Stimulated activated effector memory CD8-positive, alpha-beta T cell treated with anti-CD3 and anti-CD28 coated beads, Interleukin-12 subunit alpha, Interleukin-12 subunit beta, amount 100 ng/mL, for 72 hours (primary cell): ENCODE results near the gene RIT2.

Experiments
- ATAC-seq: fragments of 150-1000 bp; cut with Tn5 transposase; 2 replicates; pipeline ENCODE4 v1.10.0; 2021
- DNase-seq, 2 donors: peaks; one replicate each; pipeline ENCODE4 v3.0.0; 2021 to 2022; ENCODE audit warnings: low spot score in 2 of 2
- H3K27ac Mint-ChIP-seq: one replicate; pipeline ENCODE4 v1.8.0; 2022; ENCODE audit warnings: mild to moderate bottlenecking, mixed read lengths
- H3K36me3 Mint-ChIP-seq: one replicate; pipeline ENCODE4 v1.8.0; 2022; ENCODE audit warnings: mild to moderate bottlenecking, mixed read lengths
- H3K4me1 Mint-ChIP-seq: one replicate; pipeline ENCODE4 v1.8.0; 2022; ENCODE audit warnings: mixed read lengths
- H3K4me3 Mint-ChIP-seq: one replicate; pipeline ENCODE4 v1.8.0; 2022; ENCODE audit warnings: mild to moderate bottlenecking, mixed read lengths
- H3K9me3 Mint-ChIP-seq: one replicate; pipeline ENCODE4 v1.8.0; 2022; ENCODE audit warnings: mixed read lengths

The RIT2 gene

GRCh38 chr18:43115076-43115921 is at the start of gene RIT2:
Gene RIT2, minus strand, starts transcription at chr18:43115685.
- no peak within 1 kb of the TSS for H3K27ac Mint-ChIP-seq
- no peak for DNase-seq
- no peaks in the 10 kb centered on the region for H3K36me3 Mint-ChIP-seq
- no peak within 1 kb of the TSS for H3K4me3 Mint-ChIP-seq
- no peaks in the 10 kb centered on the region for H3K4me1 Mint-ChIP-seq
- ATAC-seq: no peak
- peaks cover 3% of the 10 kb centered on the region for H3K9me3 Mint-ChIP-seq

GRCh38 chr18:43161528-43161927 is 46.0 kb upstream of the RIT2 start:
- DNase-seq (no peak), ATAC-seq (no peak)
- no peak overlapping the region for H3K4me3 Mint-ChIP-seq
- H3K27ac Mint-ChIP-seq: no peak overlapping the region
- H3K9me3 Mint-ChIP-seq: peaks cover 3% of the 10 kb centered on the region
- no peaks in the 10 kb centered on the region for H3K4me1 Mint-ChIP-seq
- H3K36me3 Mint-ChIP-seq: no peaks in the 10 kb centered on the region

DNA sequence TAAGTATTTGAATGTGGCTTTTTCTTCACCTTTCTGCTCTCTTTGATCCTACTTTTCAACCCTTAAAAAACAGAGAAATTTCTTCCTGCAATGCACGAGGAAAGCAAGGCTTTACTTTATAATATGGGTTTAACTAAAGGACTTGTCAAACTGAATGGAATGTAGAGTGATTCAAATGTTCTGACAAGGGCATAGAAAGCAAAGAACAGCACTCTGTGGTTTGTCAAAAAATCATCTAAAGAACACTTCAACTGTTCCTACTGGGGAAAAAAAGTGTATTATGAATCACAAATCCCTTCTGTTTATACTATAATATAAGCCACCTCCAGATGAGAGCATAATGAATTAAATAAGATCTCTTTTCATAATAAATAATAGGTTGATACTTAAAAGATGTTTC is 45.0 kb upstream of the RIT2 start:
- no peaks in the 10 kb centered on the region for H3K36me3 Mint-ChIP-seq
- DNase-seq: no peak
- no peak overlapping the region for H3K4me3 Mint-ChIP-seq
- ATAC-seq: no peak
- peaks cover 3% of the 10 kb centered on the region for H3K9me3 Mint-ChIP-seq
- H3K4me1 Mint-ChIP-seq: no peaks in the 10 kb centered on the region
- no peak overlapping the region for H3K27ac Mint-ChIP-seq

DNA sequence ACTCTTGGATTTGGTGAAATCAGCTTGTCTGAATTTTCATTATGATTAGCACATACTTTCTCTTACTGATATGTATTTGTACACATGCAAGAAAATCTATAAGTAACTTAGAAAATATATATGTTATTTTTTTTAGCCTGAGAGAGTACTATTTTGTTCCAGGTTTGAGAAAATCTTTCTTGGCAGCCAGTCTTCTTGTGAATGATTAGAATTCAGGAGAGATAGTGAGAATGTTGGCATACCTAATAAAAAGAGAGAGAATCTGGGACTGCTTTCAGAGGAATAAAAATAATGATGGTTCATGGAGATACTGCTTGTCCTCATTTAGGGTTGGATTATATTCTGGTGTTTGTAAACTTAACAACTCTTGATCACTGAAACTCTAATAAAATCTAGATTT is 44.4 kb upstream of the RIT2 start:
- ATAC-seq (no peak), DNase-seq (no peak)
- no peaks in the 10 kb centered on the region for H3K36me3 Mint-ChIP-seq
- H3K4me3 Mint-ChIP-seq: no peak overlapping the region
- H3K9me3 Mint-ChIP-seq: peaks cover 3% of the 10 kb centered on the region
- no peak overlapping the region for H3K27ac Mint-ChIP-seq
- no peaks in the 10 kb centered on the region for H3K4me1 Mint-ChIP-seq

- ATAC-seq: no peak
Observed at GRCh38 chr18:43159086-43159770, 43.7 kb upstream of the RIT2 start.

GRCh38 chr18:43158381-43158780 is 42.9 kb upstream of the RIT2 start:
- no peak for ATAC-seq
- H3K9me3 Mint-ChIP-seq: peaks cover 9% of the 10 kb centered on the region

More at GRCh38 chr18:43159086-43159770, 43.7 kb upstream of the RIT2 start:
- no peak overlapping the region for H3K27ac Mint-ChIP-seq
- H3K4me1 Mint-ChIP-seq: no peaks in the 10 kb centered on the region
- peaks cover 3% of the 10 kb centered on the region for H3K9me3 Mint-ChIP-seq
- DNase-seq: no peak
- no peak overlapping the region for H3K4me3 Mint-ChIP-seq
- no peaks in the 10 kb centered on the region for H3K36me3 Mint-ChIP-seq

GRCh38 chr18:43155842-43156241 is 40.4 kb upstream of the RIT2 start:
- H3K9me3 Mint-ChIP-seq: peaks cover 8% of the 10 kb centered on the region
- ATAC-seq: no peak
- H3K4me3 Mint-ChIP-seq: no peak overlapping the region

More at GRCh38 chr18:43158381-43158780, 42.9 kb upstream of the RIT2 start:
- no peak for DNase-seq
- Mint-ChIP-seq H3K36me3 (no peaks in the 10 kb centered on the region), H3K27ac (no peak overlapping the region), H3K4me3 (no peak overlapping the region), H3K4me1 (no peaks in the 10 kb centered on the region)

DNA sequence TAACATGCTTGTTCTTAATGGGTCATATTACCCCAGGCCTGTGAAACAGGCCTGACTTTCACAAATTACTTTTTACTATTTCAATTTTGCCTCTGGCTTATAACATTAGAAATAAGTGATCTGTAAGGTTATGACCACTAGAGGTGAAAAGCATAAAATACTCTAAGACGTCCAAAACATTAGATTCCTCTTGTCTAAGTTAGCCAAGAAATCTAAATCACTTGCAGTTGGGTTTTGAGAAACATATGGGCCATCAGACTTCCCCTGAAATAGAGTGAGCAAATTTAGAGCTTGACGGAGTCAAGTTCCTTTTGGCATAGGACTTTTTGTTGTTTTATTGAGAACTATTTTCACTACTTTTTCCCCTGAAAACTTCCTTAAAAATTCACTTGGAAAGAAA is 32.7 kb upstream of the RIT2 start:
- no peak for ATAC-seq

More at GRCh38 chr18:43155842-43156241, 40.4 kb upstream of the RIT2 start:
- no peak overlapping the region for H3K27ac Mint-ChIP-seq
- no peak for DNase-seq
- no peaks in the 10 kb centered on the region for H3K36me3 Mint-ChIP-seq
- H3K4me1 Mint-ChIP-seq: no peaks in the 10 kb centered on the region

DNA sequence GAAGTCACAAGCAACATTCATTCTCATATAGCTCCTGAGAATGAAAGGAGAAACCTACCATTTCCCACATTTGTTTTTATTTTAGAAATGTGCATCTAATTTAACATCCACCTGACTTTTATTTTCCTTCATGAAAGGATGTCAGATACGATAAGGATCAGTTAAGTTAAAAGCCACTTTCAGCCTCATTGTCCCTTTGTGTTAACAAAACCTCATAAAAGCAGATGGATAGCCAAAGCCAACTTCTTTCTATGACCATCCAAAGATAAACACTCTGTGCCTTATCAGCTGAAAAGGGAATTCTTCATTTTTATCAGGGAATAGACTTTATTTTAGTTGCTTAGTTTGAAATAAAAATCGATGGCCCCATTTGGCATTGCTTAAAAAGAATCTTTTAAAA is 25.7 kb upstream of the RIT2 start:
- H3K4me1 Mint-ChIP-seq: no peaks in the 10 kb centered on the region
- no peak for ATAC-seq

More for the DNA sequence above, 32.7 kb upstream of the RIT2 start:
- Mint-ChIP-seq H3K4me1 (no peaks in the 10 kb centered on the region), H3K27ac (no peak overlapping the region), H3K4me3 (no peak overlapping the region), H3K36me3 (no peaks in the 10 kb centered on the region), H3K9me3 (peaks cover 12% of the 10 kb centered on the region)
- no peak for DNase-seq

DNA sequence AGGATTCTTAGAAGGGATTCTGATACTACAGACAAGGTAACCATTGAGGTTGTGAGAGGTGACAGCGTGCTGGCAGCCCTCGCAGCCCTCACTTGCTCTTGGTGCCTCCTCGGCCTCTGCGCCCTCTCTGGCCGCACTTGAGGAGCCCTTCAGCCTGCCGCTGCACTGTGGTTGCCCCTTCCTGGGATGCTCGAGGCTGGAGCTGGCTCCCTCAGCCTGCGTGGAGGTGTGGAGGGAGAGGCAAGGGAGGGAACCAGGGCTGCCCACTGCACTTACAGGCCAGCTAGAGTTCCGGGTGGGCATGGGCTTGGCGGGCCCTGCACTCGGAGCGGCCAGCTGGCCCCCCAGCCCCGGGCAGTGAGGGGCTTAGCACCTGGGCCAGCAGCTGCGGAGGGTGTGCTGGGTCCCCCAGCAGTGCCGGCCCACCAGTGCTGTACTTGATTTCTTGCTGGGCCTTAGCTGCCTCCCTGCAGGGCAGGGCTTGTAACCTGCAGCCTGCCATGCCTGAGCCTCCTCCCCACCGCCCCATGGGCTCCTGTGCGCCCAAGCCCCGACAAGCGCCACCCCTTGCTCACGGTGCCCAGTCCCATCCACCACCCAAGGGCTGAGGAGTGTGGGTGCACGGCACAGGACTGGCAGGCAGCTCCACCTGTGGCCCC is 23.9 kb upstream of the RIT2 start:
- DNase-seq: no peak
- no peak for ATAC-seq
- Mint-ChIP-seq H3K4me3 (no peak overlapping the region), H3K9me3 (no peaks in the 10 kb centered on the region), H3K4me1 (no peaks in the 10 kb centered on the region), H3K27ac (no peak overlapping the region), H3K36me3 (no peaks in the 10 kb centered on the region)

More for the DNA sequence above, 25.7 kb upstream of the RIT2 start:
- Mint-ChIP-seq H3K36me3 (no peaks in the 10 kb centered on the region), H3K27ac (no peak overlapping the region), H3K9me3 (peaks cover 6% of the 10 kb centered on the region), H3K4me3 (no peak overlapping the region)
- DNase-seq: no peak

- no peak for ATAC-seq
- H3K27ac Mint-ChIP-seq: no peak overlapping the region
- no peaks in the 10 kb centered on the region for H3K9me3 Mint-ChIP-seq
Observed at GRCh38 chr18:43134876-43135275, 19.4 kb upstream of the RIT2 start.

GRCh38 chr18:43130716-43131260 is 15.3 kb upstream of the RIT2 start:
- Mint-ChIP-seq H3K27ac (no peak overlapping the region), H3K4me1 (no peaks in the 10 kb centered on the region), H3K9me3 (peaks cover 3% of the 10 kb centered on the region), H3K4me3 (no peak overlapping the region), H3K36me3 (no peaks in the 10 kb centered on the region)
- no peak for DNase-seq
- ATAC-seq: no peak

More at GRCh38 chr18:43134876-43135275, 19.4 kb upstream of the RIT2 start:
- H3K4me1 Mint-ChIP-seq: no peaks in the 10 kb centered on the region
- H3K4me3 Mint-ChIP-seq: no peak overlapping the region
- H3K36me3 Mint-ChIP-seq: no peaks in the 10 kb centered on the region
- DNase-seq: no peak

GRCh38 chr18:43129946-43130524 is 14.6 kb upstream of the RIT2 start:
- H3K27ac Mint-ChIP-seq: no peak overlapping the region
- ATAC-seq (no peak), DNase-seq (no peak)
- H3K4me3 Mint-ChIP-seq: no peak overlapping the region
- H3K9me3 Mint-ChIP-seq: peaks cover 3% of the 10 kb centered on the region
- no peaks in the 10 kb centered on the region for H3K4me1 Mint-ChIP-seq
- H3K36me3 Mint-ChIP-seq: no peaks in the 10 kb centered on the region

DNA sequence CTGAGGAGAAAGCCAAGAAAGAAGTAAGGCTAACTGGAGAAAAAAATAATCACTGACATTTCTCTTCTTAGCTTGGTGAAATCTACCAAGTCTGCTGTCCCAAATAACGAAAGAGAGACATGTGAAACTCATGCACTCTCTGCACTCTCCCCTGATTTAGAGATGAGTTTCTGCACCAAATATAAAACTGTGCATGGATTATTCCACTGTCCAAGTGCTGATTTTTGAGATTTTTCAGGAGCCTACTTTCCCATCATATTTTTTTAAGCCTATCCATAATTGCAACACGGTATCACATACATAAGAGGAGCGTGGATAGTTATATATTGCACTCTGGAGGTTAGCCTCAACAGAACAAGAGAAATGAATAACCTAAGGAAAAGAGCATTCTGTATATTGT is 10.0 kb upstream of the RIT2 start:
- no peaks in the 10 kb centered on the region for H3K36me3 Mint-ChIP-seq
- H3K9me3 Mint-ChIP-seq: peaks cover 12% of the 10 kb centered on the region
- no peak overlapping the region for H3K4me3 Mint-ChIP-seq
- H3K4me1 Mint-ChIP-seq: no peaks in the 10 kb centered on the region
- DNase-seq (no peak), ATAC-seq (no peak)
- no peak overlapping the region for H3K27ac Mint-ChIP-seq

GRCh38 chr18:43122955-43123354 is 7.5 kb upstream of the RIT2 start:
- no peak for ATAC-seq
- Mint-ChIP-seq H3K4me3 (no peak overlapping the region), H3K36me3 (no peaks in the 10 kb centered on the region), H3K4me1 (no peaks in the 10 kb centered on the region), H3K9me3 (peaks cover 11% of the 10 kb centered on the region), H3K27ac (no peak overlapping the region)
- DNase-seq: no peak
